Prostate gland (tissue), 2 donors: ENCODE data around the gene NOB1. TPM values are rescaled to one million over a fixed set of nuclear protein-coding genes. Genes with fewer than 3 reads are reported as not detected.

Experiments used
- DNase-seq: peaks from one replicate; pipeline ENCODE4 v3.0.0-alpha.2; 2019; ENCODE audit warnings: low spot score
- H3K27ac ChIP-seq, 2 donors: fragments of 200-600 bp; sonication (generic); 2 replicates each; pipeline ENCODE4 v1.5.1; 2017 to 2019
- H3K27me3 ChIP-seq: fragments of 200-600 bp; sonication (generic); replicated peaks from 2 replicates; pipeline ENCODE4 v1.5.1; 2019; ENCODE audit not compliant: insufficient read depth
- H3K36me3 ChIP-seq, 2 donors: fragments of 200-600 bp; sonication (generic); 1 replicate in 1 of 2; 2 replicates in 1 of 2; pipeline versions ENCODE4 v1.5.1 to v1.8.1; 2017 to 2019
- H3K4me1 ChIP-seq: fragments of 200-600 bp; sonication (generic); replicated peaks from 2 replicates; pipeline ENCODE4 v1.5.1; 2019
- H3K4me3 ChIP-seq, 2 donors: fragments of 200-600 bp; sonication (generic); 2 replicates each; pipeline ENCODE4 v1.5.1; 2017 to 2019
- H3K9me3 ChIP-seq: fragments of 200-600 bp; sonication (generic); 2 replicates; pipeline ENCODE4 v1.5.1; 2017
- CTCF ChIP-seq, 4 experiments: fragments of 200-600 bp in 2 of 4; fragments of 450-650 bp in 2 of 4; sonication (generic) in 2 of 4; IDR thresholded peaks; 1 replicate in 3 of 4; 2 replicates in 1 of 4; pipeline ENCODE4 v1.5.1; 2016 to 2019; ENCODE audit warnings: antibody characterized with exemption in 4 of 4, mild to moderate bottlenecking in 2 of 4, moderate library complexity in 2 of 4
- POLR2A ChIP-seq: fragments of 450-650 bp; IDR thresholded peaks from one replicate; pipeline ENCODE4 v1.6.1; 2016; ENCODE audit warnings: antibody characterized with exemption, mild to moderate bottlenecking
- POLR2AphosphoS5 ChIP-seq: sonication (generic); formaldehyde crosslinking; IDR thresholded peaks from one replicate; pipeline ENCODE4 v1.6.1; 2017; ENCODE audit warnings: antibody characterized with exemption
- WGBS: methylation state at CpG from one replicate; pipeline ENCODE4 v1.1.5; 2018; 5-methylcytosine and 5-hydroxymethylcytosine counted together
- intact Hi-C: fragments of 100-400 bp; cut with DNase I; formaldehyde crosslinking; loops from one replicate; pipeline ENCODE4 v1.14.2; 2022
- total RNA-seq, 2 donors: library from RNA; depleted of rRNA; stranded (reverse); fragments of >200 nt; gene quantifications; one replicate each; pipeline ENCODE4 v1.1.0, GENCODE V29; 2016

Gene NOB1
- total RNA-seq, 2 donors from 2014 or later = 29.8 to 44.1 TPM

- no peaks in the 10 kb centered on the region for H3K9me3 ChIP-seq
- no peak overlapping the region for H3K4me3 ChIP-seq
- H3K4me1 ChIP-seq = no peaks in the 10 kb centered on the region
- no peak overlapping the region for H3K27ac ChIP-seq
- TF ChIP-seq POLR2AphosphoS5 (no peak), POLR2A (no peak), CTCF (IDR thresholded peaks at IDR 0.05) (no peak)
- DNase-seq = no peak
- no peaks in the 10 kb centered on the region for H3K27me3 ChIP-seq
- WGBS = 85% methylated on average over 9 of the region's 9 CpGs
- H3K36me3 ChIP-seq = no peaks in the 10 kb centered on the region
- intact Hi-C loops = no loop called here
Measured at GRCh38 chr16:69712914-69713581, 41.7 kb downstream of the NOB1 start.

GRCh38 chr16:69712277-69712676 is 42.4 kb downstream of the NOB1 start:
- Histone ChIP-seq H3K4me3 (no peak overlapping the region), H3K36me3 (no peaks in the 10 kb centered on the region), H3K27ac (no peak overlapping the region), H3K4me1 (no peaks in the 10 kb centered on the region), H3K27me3 (no peaks in the 10 kb centered on the region), H3K9me3 (no peaks in the 10 kb centered on the region)
- no peak for DNase-seq
- intact Hi-C loops = no loop called here
- no peak for TF ChIP-seq CTCF (IDR thresholded peaks at IDR 0.05)
- no peak for TF ChIP-seq POLR2A
- TF ChIP-seq POLR2AphosphoS5 = no peak
- WGBS = 74% methylated on average over 4 of the region's 4 CpGs

- 31% methylated on average over 12 of the region's 12 CpGs for WGBS
- TF ChIP-seq POLR2AphosphoS5 (peak; percentile 67), POLR2A (no peak)
- Histone ChIP-seq H3K4me3 (no peak overlapping the region), H3K9me3 (no peaks in the 10 kb centered on the region), H3K4me1 (peaks cover 7% of the 10 kb centered on the region), H3K27me3 (no peaks in the 10 kb centered on the region), H3K27ac (peak overlapping the region in 1 of 2 donors; percentile 2), H3K36me3 (no peaks in the 10 kb centered on the region)
- intact Hi-C loops = no loop called here
- peak; percentile 87 for DNase-seq
Measured at GRCh38 chr16:69711115-69711740, 43.5 kb downstream of the NOB1 start.

GRCh38 chr16:69709456-69710084 is 45.2 kb downstream of the NOB1 start:
- no peaks in the 10 kb centered on the region for H3K36me3 ChIP-seq
- 35% methylated on average over 5 of the region's 5 CpGs for WGBS
- H3K9me3 ChIP-seq = no peaks in the 10 kb centered on the region
- no peaks in the 10 kb centered on the region for H3K27me3 ChIP-seq
- H3K4me3 ChIP-seq = no peak overlapping the region
- H3K27ac ChIP-seq = peak overlapping the region in 1 of 2 donors; percentile 4
- intact Hi-C loops = loop anchor here (2.0 to 5.0 kb wide), 2 partner anchors 45 to 312 kb away; partner anchors contain the start of gene NOB1
- peaks cover 8% of the 10 kb centered on the region for H3K4me1 ChIP-seq
- peak; percentile 27 for DNase-seq
- peak; percentile 57 to 90 (median 82) for TF ChIP-seq CTCF (IDR thresholded peaks at IDR 0.05)
- TF ChIP-seq POLR2A = no peak
- TF ChIP-seq POLR2AphosphoS5 = peak; percentile 70

- no peaks in the 10 kb centered on the region for H3K36me3 ChIP-seq
- WGBS = 83% methylated on average over 10 of the region's 10 CpGs
- H3K4me3 ChIP-seq = no peak overlapping the region
- H3K27ac ChIP-seq = no peak overlapping the region
- no peak for DNase-seq
- TF ChIP-seq POLR2A (no peak), POLR2AphosphoS5 (no peak), CTCF (IDR thresholded peaks at IDR 0.05) (no peak)
- intact Hi-C loops = loop anchor here (2.0 to 5.0 kb wide), 2 partner anchors 47 to 311 kb away; partner anchors contain the start of gene NOB1
- no peaks in the 10 kb centered on the region for H3K27me3 ChIP-seq
- H3K9me3 ChIP-seq = no peaks in the 10 kb centered on the region
- peaks cover 8% of the 10 kb centered on the region for H3K4me1 ChIP-seq
Measured at GRCh38 chr16:69707920-69708683, 46.6 kb downstream of the NOB1 start.
